ENCODE data around the gene NIN. TPM values are rescaled to one million over a fixed set of nuclear protein-coding genes. Genes with fewer than 3 reads are reported as not detected.
A peak's percentile ranks its signal among the peaks of the same experiment; 100 is the strongest.
"Not testable (repeated sequence)": the region's sequence is repeated elsewhere in the genome, so short reads cannot be mapped to it uniquely, and the experiment has no call there.

NIN gene
- polyA plus RNA-seq, 4 donors: 1.9 to 4.7 (median 3.8) TPM

DNA sequence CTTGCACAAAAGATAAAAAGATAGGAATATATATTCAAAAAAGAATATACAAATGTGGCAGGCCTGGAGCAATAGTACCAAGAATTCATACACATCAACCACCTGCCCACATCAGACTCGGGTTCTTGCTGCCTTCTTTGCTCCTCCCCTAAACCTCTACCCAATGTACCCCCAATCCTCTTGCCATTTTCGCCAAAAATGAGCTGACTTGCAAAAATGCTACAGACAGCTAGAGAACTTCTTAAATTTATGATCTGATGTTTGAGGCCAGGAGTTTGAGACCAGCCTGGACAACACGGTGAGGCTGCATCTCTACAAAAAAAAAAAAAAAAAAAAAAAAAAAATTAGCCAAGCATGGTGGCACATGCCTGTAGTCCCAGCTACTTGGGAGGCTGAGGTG lies 119.9 kb downstream of the NIN start:
- H3K27ac ChIP-seq (ENCODE audit: low read depth in 1 of 3, low read length in 2 of 3): no peak overlapping the region
- H3K27me3 ChIP-seq (ENCODE audit: control insufficient read depth in 3 of 3, insufficient read depth in 3 of 3, low read length in 3 of 3): no peaks in the 10 kb centered on the region
- no peaks in the 10 kb centered on the region for H3K4me1 ChIP-seq (ENCODE audit: control insufficient read depth in 3 of 3, insufficient read depth in 2 of 3, low read depth in 1 of 3, low read length in 2 of 3)
- no peaks in the 10 kb centered on the region for H3K36me3 ChIP-seq (ENCODE audit: control insufficient read depth in 3 of 3, insufficient read depth in 2 of 3, low read depth in 1 of 3, low read length in 3 of 3)
- H3K9me3 ChIP-seq (ENCODE audit: control insufficient read depth in 2 of 2, insufficient read depth in 1 of 2, low read depth in 1 of 2, low read length in 1 of 2): no peaks in the 10 kb centered on the region
- H3K4me3 ChIP-seq (ENCODE audit: low read depth in 1 of 3, low read length in 3 of 3): no peak overlapping the region
- WGBS, 3 donors: 91 to 98% (median 92%) methylated on average over 3 of the region's 3 CpGs
- no peak for FAIRE-seq
- no peak for DNase-seq

DNA sequence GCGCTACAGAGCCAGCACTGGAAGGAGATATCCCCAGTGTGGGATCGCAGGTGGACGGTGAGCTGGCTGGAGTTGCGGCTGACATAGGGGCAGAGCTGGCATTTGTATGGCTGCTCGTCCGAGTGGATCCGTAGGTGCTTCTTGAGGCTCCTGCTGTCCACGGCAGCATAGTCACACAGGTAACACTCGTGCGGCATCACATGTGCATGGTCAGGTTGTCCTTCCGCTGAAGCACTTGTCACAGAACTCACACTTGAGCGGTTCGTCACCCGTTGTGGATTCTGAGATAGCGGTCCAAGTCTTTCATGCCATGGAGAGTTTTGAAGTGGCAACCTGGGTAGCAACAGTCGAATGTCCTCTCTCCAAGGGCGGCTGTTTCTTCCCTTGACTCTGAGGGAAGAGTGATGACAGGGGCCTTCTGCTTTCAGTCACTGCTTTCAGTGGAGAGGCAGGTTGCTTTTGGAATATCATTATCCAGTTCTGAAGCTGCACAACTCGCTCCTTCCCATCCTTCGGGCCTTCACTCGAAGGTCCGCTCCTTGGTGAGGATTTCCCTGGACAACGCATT lies 125.9 kb downstream of the NIN start:
- Histone ChIP-seq H3K27ac (ENCODE audit: low read depth in 1 of 3, low read length in 2 of 3) (no peak overlapping the region), H3K27me3 (ENCODE audit: control insufficient read depth in 3 of 3, insufficient read depth in 3 of 3, low read length in 3 of 3) (no peaks in the 10 kb centered on the region), H3K4me1 (ENCODE audit: control insufficient read depth in 3 of 3, insufficient read depth in 2 of 3, low read depth in 1 of 3, low read length in 2 of 3) (no peaks in the 10 kb centered on the region), H3K9me3 (ENCODE audit: control insufficient read depth in 2 of 2, insufficient read depth in 1 of 2, low read depth in 1 of 2, low read length in 1 of 2) (no peaks in the 10 kb centered on the region), H3K36me3 (ENCODE audit: control insufficient read depth in 3 of 3, insufficient read depth in 2 of 3, low read depth in 1 of 3, low read length in 3 of 3) (no peaks in the 10 kb centered on the region), H3K4me3 (ENCODE audit: low read depth in 1 of 3, low read length in 3 of 3) (no peak overlapping the region)
- DNase-seq: no peak
- no peak for FAIRE-seq
- 96 to 98% (median 97%) methylated on average over 22 of the region's 22 CpGs for WGBS, 3 donors

DNA sequence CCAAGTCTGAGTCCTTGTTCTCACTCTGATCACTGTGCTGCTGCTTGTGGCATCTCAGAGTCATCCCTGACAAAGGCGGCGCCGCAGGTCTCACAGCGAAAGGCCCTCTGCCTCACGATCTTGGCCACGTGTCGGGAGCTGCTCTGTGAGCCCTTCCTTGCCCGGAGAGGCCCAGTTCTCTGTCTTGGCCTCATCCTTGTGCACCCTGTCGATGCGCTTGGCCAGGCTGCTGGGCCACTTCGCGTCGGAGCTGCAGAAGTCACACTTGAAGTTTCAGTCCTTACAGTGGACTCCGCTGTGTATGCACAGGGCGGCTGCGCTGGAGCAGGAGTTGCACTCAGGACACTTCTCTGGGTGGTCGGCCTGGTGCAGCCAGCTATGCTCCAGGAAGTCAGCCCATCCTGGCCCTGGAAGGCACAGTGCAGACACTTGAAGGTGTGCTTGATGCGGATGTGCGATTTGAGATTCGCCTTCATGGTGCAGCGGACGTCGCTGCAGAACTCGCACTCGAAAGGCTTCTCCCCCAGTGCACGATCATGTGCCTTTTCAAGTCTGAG lies 126.4 kb downstream of the NIN start:
- Histone ChIP-seq H3K4me1 (ENCODE audit: control insufficient read depth in 3 of 3, insufficient read depth in 2 of 3, low read depth in 1 of 3, low read length in 2 of 3) (no peaks in the 10 kb centered on the region), H3K9me3 (ENCODE audit: control insufficient read depth in 2 of 2, insufficient read depth in 1 of 2, low read depth in 1 of 2, low read length in 1 of 2) (no peaks in the 10 kb centered on the region), H3K27ac (ENCODE audit: low read depth in 1 of 3, low read length in 2 of 3) (no peak overlapping the region), H3K27me3 (ENCODE audit: control insufficient read depth in 3 of 3, insufficient read depth in 3 of 3, low read length in 3 of 3) (no peaks in the 10 kb centered on the region), H3K4me3 (ENCODE audit: low read depth in 1 of 3, low read length in 3 of 3) (no peak overlapping the region), H3K36me3 (ENCODE audit: control insufficient read depth in 3 of 3, insufficient read depth in 2 of 3, low read depth in 1 of 3, low read length in 3 of 3) (no peaks in the 10 kb centered on the region)
- FAIRE-seq (no peak), DNase-seq (no peak)
- WGBS, 3 donors: 96 to 97% (median 97%) methylated on average over 26 of the region's 26 CpGs

DNA sequence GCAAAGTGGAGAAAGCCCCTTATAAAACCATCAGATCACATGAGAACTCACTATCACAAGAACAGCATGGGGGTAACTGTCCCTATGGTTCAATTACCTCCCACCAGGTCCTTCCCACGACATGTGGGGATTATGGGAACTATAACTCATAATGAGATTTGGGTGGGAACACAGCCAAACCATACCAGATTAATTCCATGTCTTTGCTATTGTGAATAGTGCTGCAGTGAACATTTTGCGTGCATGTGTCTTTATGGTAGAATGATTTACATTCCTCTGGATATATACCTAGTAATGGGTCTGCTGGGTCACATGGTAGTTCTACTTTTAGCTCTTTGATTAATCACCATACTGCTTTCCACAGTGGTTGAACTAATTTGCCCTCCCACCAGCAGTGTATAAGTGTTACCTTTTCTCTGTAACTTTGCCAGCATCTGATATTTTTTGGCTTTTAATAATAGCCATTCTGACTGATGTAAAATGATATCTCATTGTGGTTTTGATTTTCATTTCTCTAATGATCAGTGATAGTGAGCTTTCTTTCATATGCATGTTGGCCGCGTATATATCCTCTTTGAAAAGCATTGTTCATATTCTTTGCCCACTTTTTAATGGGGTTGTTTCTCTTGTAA lies 133.2 kb downstream of the NIN start:
- Histone ChIP-seq H3K9me3 (ENCODE audit: control insufficient read depth in 2 of 2, insufficient read depth in 1 of 2, low read depth in 1 of 2, low read length in 1 of 2) (peaks cover 0 to 8% of the 10 kb centered on the region in 2 donors), H3K27ac (ENCODE audit: low read depth in 1 of 3, low read length in 2 of 3) (no peak overlapping the region), H3K27me3 (ENCODE audit: control insufficient read depth in 3 of 3, insufficient read depth in 3 of 3, low read length in 3 of 3) (no peaks in the 10 kb centered on the region), H3K36me3 (ENCODE audit: control insufficient read depth in 3 of 3, insufficient read depth in 2 of 3, low read depth in 1 of 3, low read length in 3 of 3) (no peaks in the 10 kb centered on the region), H3K4me3 (ENCODE audit: low read depth in 1 of 3, low read length in 3 of 3) (no peak overlapping the region), H3K4me1 (ENCODE audit: control insufficient read depth in 3 of 3, insufficient read depth in 2 of 3, low read depth in 1 of 3, low read length in 2 of 3) (no peaks in the 10 kb centered on the region)
- FAIRE-seq (no peak), DNase-seq (no peak)
- WGBS, 3 donors: 66 to 73% (median 67%) methylated on average over 4 of the region's 4 CpGs

DNA sequence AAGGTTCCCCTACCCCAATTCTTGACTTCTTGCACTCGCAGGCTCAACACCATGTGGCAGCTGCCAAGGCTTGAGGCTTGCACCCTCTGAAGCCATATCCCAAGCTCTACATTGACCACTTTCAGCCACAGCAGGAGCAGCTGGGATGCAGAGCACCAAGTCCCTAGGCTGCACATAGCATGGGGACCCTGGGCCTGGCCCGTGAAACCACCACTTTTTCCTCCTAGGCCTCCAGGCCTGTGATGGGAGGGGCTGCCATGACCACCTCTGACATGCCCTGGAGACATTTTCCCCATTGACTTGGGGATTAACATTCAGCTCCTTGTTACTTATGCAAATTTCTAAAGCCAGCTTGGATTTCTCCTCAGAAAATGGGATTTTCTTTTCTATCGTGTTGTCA lies 136.7 kb downstream of the NIN start:
- not testable (repeated sequence) for H3K9me3 ChIP-seq (ENCODE audit: control insufficient read depth in 2 of 2, insufficient read depth in 1 of 2, low read depth in 1 of 2, low read length in 1 of 2); H3K36me3 ChIP-seq (ENCODE audit: control insufficient read depth in 3 of 3, insufficient read depth in 2 of 3, low read depth in 1 of 3, low read length in 3 of 3); DNase-seq; H3K4me3 ChIP-seq (ENCODE audit: low read depth in 1 of 3, low read length in 3 of 3); FAIRE-seq; H3K27ac ChIP-seq (ENCODE audit: low read depth in 1 of 3, low read length in 2 of 3); H3K4me1 ChIP-seq (ENCODE audit: control insufficient read depth in 3 of 3, insufficient read depth in 2 of 3, low read depth in 1 of 3, low read length in 2 of 3); H3K27me3 ChIP-seq (ENCODE audit: control insufficient read depth in 3 of 3, insufficient read depth in 3 of 3, low read length in 3 of 3)
- 77 to 96% (median 85%) methylated on average over 3 of the region's 3 CpGs for WGBS, 3 donors

DNA sequence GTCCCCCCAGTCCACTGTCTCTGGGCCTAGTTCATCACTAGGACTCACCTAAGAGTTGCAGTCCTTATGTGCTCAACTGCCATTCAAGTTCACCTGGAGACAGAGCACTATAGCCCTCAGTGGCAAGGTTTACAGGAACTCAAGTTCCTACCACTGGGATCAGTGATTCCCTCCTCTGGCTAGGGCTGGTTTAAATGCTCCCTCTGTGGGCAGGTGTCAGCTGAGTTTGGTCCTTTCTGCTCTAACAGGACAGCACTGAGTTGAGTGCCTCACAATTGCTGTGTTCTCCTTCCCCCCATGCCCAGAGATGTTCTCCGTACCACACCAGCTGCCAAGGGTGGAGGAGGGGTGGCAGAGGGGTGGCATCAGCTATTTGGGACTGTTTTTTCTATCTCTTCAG lies 142.1 kb downstream of the NIN start:
- H3K4me1 ChIP-seq (ENCODE audit: control insufficient read depth in 3 of 3, insufficient read depth in 2 of 3, low read depth in 1 of 3, low read length in 2 of 3): no peaks in the 10 kb centered on the region
- peak in 1 of 2 donors; percentile 13 for DNase-seq
- no peaks in the 10 kb centered on the region for H3K36me3 ChIP-seq (ENCODE audit: control insufficient read depth in 3 of 3, insufficient read depth in 2 of 3, low read depth in 1 of 3, low read length in 3 of 3)
- 91 to 100% (median 91%) methylated on average over 1 of the region's 1 CpG for WGBS, 3 donors
- no peak overlapping the region for H3K4me3 ChIP-seq (ENCODE audit: low read depth in 1 of 3, low read length in 3 of 3)
- FAIRE-seq: no peak
- H3K9me3 ChIP-seq (ENCODE audit: control insufficient read depth in 2 of 2, insufficient read depth in 1 of 2, low read depth in 1 of 2, low read length in 1 of 2): peaks cover 0 to 10% of the 10 kb centered on the region in 2 donors
- no peaks in the 10 kb centered on the region for H3K27me3 ChIP-seq (ENCODE audit: control insufficient read depth in 3 of 3, insufficient read depth in 3 of 3, low read length in 3 of 3)
- no peak overlapping the region for H3K27ac ChIP-seq (ENCODE audit: low read depth in 1 of 3, low read length in 2 of 3)

DNA sequence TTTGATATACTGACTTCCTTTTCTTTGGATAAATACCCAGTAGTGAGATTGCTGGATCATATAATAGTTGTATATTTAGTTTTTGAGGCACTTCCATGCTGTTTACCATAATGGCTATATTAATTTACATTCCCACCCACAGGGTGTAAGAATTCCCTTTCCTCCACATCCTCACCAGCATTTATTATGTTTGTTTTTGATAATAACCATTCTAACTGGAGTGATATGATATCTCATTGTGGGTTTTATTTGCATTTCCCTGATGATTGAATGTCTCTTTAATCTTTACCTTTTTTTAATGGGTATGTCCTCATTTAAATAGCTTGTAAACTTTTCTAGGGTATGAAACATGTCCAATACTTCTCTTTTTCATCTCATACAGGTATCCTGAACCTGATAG lies 151.3 kb downstream of the NIN start:
- no peaks in the 10 kb centered on the region for H3K4me1 ChIP-seq (ENCODE audit: control insufficient read depth in 3 of 3, insufficient read depth in 2 of 3, low read depth in 1 of 3, low read length in 2 of 3)
- no peak overlapping the region for H3K27ac ChIP-seq (ENCODE audit: low read depth in 1 of 3, low read length in 2 of 3)
- no peak overlapping the region for H3K4me3 ChIP-seq (ENCODE audit: low read depth in 1 of 3, low read length in 3 of 3)
- FAIRE-seq (no peak), DNase-seq (no peak)
- H3K27me3 ChIP-seq (ENCODE audit: control insufficient read depth in 3 of 3, insufficient read depth in 3 of 3, low read length in 3 of 3): no peaks in the 10 kb centered on the region
- H3K36me3 ChIP-seq (ENCODE audit: control insufficient read depth in 3 of 3, insufficient read depth in 2 of 3, low read depth in 1 of 3, low read length in 3 of 3): no peaks in the 10 kb centered on the region
- no peaks in the 10 kb centered on the region for H3K9me3 ChIP-seq (ENCODE audit: control insufficient read depth in 2 of 2, insufficient read depth in 1 of 2, low read depth in 1 of 2, low read length in 1 of 2)

DNA sequence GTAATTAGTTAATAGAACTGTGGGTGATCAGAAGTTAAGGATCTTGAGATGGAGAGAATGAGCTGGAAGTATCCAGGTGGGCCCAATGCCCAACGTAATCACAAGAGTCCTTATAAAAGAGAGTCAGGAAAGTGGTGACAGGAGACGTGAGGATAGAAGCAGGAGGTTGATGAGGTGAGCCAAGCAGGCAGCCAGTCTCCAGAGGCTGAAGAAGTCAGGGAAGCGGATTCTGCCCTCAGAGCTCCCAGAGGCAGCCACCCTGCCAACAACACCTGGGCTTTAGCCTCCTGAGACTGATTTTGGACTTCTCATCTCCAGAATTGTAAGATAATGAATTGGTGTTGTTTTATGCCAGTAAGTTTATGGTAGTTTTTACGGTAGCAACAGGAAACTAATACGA lies 152.8 kb downstream of the NIN start:
- Histone ChIP-seq H3K4me3 (ENCODE audit: low read depth in 1 of 3, low read length in 3 of 3) (no peak overlapping the region), H3K4me1 (ENCODE audit: control insufficient read depth in 3 of 3, insufficient read depth in 2 of 3, low read depth in 1 of 3, low read length in 2 of 3) (no peaks in the 10 kb centered on the region), H3K27ac (ENCODE audit: low read depth in 1 of 3, low read length in 2 of 3) (no peak overlapping the region), H3K27me3 (ENCODE audit: control insufficient read depth in 3 of 3, insufficient read depth in 3 of 3, low read length in 3 of 3) (no peaks in the 10 kb centered on the region), H3K9me3 (ENCODE audit: control insufficient read depth in 2 of 2, insufficient read depth in 1 of 2, low read depth in 1 of 2, low read length in 1 of 2) (no peaks in the 10 kb centered on the region), H3K36me3 (ENCODE audit: control insufficient read depth in 3 of 3, insufficient read depth in 2 of 3, low read depth in 1 of 3, low read length in 3 of 3) (no peaks in the 10 kb centered on the region)
- no peak for DNase-seq
- FAIRE-seq: no peak
- WGBS, 3 donors: 54 to 67% (median 66%) methylated on average over 5 of the region's 5 CpGs
